ENCODE measurements around the gene MYOF. TPM values are rescaled to one million over a fixed set of nuclear protein-coding genes. Genes with fewer than 3 reads are reported as not detected.

Gene MYOF
- polyA plus RNA-seq, 4 donors = 28.4 to 33.5 (median 32.9) TPM

DNA sequence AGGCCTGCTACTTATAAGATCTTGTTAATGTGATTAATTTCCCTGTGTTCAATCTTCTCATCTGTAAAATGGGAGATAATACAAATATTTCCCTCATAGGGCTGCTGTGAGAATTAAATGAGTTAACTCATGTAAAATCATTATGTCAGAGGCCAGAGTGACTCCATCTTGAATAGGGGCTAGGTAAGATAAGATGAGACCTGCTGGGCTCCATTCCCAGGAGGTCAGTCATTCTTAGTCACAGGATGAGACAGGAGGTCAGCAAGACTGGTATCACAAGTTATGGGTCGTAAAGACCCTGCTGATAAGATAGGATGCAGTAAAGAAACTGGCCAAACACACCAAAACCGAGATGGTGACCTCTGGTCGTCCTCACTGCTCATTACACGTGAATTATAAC lies 207.7 kb downstream of the MYOF start:
- no peak for DNase-seq (ENCODE audit: low read depth in 4 of 4, low spot score in 2 of 4)

DNA sequence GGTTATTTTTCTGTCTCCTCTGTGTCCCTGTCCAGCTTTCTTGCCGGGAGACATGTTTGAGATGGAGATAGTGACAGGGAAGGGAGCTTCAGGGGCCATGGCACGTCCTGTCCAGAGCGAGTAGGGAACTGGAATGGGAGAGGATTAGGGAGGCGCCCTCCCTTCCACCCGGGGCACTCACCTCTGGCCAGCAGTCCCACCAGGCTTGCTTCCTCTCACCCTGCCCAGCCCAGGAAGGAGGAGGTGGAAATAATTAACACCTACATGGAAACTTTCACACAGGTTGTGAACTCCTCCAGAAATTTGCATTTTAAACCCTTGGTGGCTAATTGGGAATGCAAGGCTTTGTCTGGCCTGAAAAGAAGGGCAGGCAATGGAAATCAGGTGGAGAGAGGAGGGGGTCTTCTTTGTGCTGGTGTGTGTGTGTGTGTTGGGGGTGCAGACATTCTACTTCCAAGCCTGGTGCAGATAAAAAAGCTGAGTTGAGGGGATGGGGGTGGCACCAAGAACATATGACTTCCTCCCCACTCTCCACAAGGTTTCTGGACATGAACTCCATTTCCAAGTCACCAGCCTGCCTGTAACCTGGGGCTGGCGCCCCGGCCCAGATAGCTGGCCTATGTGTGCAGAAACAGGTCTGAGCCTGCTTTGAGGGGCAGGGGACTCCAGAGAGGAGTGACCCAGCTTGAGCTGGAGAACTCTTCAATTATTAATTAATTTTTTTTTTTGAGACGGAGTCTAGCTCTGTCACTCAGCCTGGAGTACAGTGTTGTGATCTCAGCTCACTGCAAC lies 209.1 kb downstream of the MYOF start:
- no peak for DNase-seq (ENCODE audit: low read depth in 4 of 4, low spot score in 2 of 4)

DNA sequence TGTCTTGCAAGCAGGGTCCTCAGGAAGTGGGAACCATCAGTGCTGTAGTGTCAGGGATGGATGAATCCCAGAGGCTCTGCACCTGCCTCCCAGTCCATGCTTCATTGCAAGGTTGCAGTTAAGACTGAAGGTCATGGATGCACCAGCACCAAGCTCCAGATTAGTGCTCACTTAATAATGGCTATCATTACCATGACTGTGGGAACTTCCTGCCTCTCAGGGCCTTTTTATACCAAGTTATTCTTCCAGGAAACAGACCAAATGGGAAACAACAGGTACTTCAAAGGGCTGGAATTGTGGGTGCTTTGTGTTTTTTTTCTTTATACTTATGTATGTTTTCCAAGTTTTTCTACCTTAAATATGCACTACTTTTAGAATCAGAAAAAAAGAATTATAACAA lies 210.8 kb downstream of the MYOF start:
- no peak for DNase-seq (ENCODE audit: low read depth in 4 of 4, low spot score in 2 of 4)

DNA sequence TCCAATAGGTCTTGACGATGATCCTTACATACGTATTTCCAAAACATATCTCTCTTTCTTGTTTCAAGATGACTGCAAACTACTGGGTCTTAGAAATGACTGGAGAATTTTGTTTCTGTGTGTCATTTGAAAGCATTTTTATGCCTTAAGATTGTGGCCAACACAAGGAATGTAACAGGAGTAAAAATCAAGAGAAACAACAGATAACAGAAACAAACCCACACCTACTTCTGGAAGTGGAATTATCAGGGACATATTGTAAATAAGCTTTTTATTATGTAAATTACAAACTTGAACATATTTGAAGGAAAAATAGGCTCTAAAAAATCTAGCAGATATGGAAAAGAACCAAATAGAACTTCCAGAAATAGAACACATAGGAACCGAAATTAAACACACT lies 212.9 kb downstream of the MYOF start:
- no peak for DNase-seq (ENCODE audit: low read depth in 4 of 4, low spot score in 2 of 4)

DNA sequence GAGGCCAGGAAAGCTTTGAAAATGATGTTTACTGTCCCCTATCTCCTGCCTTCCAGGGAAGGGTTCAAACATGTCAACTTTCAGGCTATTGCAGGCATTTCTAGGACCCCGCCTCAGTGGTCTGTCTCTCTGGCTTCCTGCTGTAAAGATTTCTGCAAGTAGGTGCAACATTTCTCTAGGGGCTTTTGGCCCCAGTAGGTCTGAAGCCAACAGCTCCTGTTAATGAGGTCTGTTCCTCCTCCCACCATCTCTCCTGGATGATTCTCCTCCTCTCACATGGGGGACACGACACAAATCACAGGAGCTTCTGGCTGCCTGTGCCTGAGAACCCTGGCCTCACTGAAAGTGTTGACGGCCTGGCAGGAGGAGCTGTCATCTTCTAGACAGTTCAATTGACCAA lies 214.1 kb downstream of the MYOF start:
- DNase-seq (ENCODE audit: low read depth in 4 of 4, low spot score in 2 of 4) = no peak

GRCh38 chr10:93267521-93267920 lies 214.6 kb downstream of the MYOF start:
- DNase-seq (ENCODE audit: low read depth in 4 of 4, low spot score in 2 of 4) = no peak

- DNase-seq (ENCODE audit: low read depth in 4 of 4, low spot score in 2 of 4) = no peak
Measured at GRCh38 chr10:93266858-93267257, 215.3 kb downstream of the MYOF start.

DNA sequence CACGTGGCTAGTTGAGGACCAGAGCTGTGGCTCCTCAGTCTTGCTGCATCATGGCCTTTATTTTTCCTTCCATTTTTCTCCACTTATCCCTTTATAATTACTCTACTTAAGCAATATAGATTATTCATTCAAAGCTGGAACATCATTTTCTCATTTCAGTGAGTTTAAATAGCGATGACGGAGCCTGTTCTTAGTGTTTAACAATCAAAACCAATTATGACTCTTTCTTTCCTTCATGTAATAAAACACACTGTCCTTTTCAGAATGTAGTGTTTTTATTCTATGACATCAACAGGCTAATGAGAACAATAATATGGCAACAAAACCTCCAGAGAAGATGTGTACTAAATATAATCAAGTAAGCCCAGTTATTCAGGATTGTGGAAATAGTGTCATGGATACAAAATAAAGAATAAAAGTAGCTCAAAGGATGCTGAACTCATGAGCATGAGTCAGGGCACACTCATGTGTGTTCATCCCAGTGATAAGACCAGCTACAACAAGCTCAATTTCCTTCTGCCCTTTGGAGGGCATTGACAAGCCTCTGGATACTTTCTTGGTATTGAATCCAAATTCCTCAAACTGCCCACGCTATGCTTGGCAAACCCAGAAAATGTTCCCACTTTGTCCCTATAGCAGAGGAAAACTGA lies 220.0 kb downstream of the MYOF start:
- no peak for DNase-seq (ENCODE audit: low read depth in 4 of 4, low spot score in 2 of 4)

- no peak for DNase-seq (ENCODE audit: low read depth in 4 of 4, low spot score in 2 of 4)
Measured at GRCh38 chr10:93261089-93261488, 221.0 kb downstream of the MYOF start.

DNA sequence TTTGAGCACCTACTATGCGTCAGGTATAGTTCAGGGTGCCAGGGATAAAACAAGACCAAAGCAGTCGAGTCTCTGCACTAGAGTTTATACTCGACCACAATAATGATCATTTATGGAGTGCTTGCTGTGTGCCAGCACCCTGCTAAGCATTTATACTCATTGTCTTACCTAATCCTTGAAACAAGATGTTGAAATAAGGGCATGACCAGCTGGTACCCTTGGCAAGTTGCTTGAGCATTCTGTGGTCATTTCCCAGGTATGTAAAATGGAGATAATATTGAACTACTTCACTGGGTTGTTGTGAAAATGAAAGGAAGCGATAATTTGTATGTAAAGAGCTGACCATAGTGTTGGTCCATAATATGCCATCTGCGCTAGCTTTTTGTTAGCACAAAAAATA lies 223.0 kb downstream of the MYOF start:
- no peak for DNase-seq (ENCODE audit: low read depth in 4 of 4, low spot score in 2 of 4)

Other genes with a start within 250 kb of the MYOF start
- gene CEP55, start 14.3 kb upstream of the MYOF start, polyA plus RNA-seq (ENCODE audit: insufficient read length in 4 of 4) = 10 to 100 TPM; 12.9 to 15.0 (median 14.5) TPM
- under 1 TPM in 1 of 4 donors, not detected in 3; 0.05 TPM for gene FFAR4, start 84.3 kb upstream of the MYOF start, polyA plus RNA-seq (ENCODE audit: insufficient read length in 4 of 4)
- gene RBP4, start 118.9 kb upstream of the MYOF start, polyA plus RNA-seq (ENCODE audit: insufficient read length in 4 of 4) = 10 to 100 TPM in 1 of 4 donors, under 1 TPM in 3; 0.28 to 18.8 (median 0.43) TPM
- gene PDE6C, start 130.2 kb upstream of the MYOF start, polyA plus RNA-seq (ENCODE audit: insufficient read length in 4 of 4) = 1 to 10 TPM in 1 of 4 donors, under 1 TPM in 3; 0.13 to 2.8 (median 0.69) TPM
- gene FRA10AC1, start 220.3 kb upstream of the MYOF start, polyA plus RNA-seq (ENCODE audit: insufficient read length in 4 of 4) = 10 to 100 TPM; 23.7 to 54.0 (median 33.5) TPM

Measured in left renal cortex interstitium (tissue), 4 donors.